GM23338 (cell line): ENCODE measurements around the gene SLC25A48. TPM values are rescaled to one million over a fixed set of nuclear protein-coding genes. Genes with fewer than 3 reads are reported as not detected.

Experiments
- ATAC-seq: fragments of 200-7000 bp; cut with Tn5 transposase; 3 replicates; pipeline ENCODE4 v1.9.1; 2020
- DNase-seq: peaks from one replicate; pipeline ENCODE4 v3.0.0-alpha.2; 2015; ENCODE audit warnings: low spot score
- H2AFZ ChIP-seq: fragments of 200-600 bp; sonication (generic); 2 replicates; pipeline ENCODE4 v1.8.0; 2016; ENCODE audit warnings: antibody characterized with exemption, mild to moderate bottlenecking, moderate library complexity
- H3F3A ChIP-seq: fragments of 200-600 bp; sonication (generic); replicated peaks from 2 replicates; pipeline ENCODE4 v1.8.0; 2017; ENCODE audit warnings: antibody characterized with exemption, mixed run types, low read depth
- H3K27ac ChIP-seq: fragments of 200-600 bp; sonication (generic); 2 replicates; pipeline ENCODE4 v1.6.1; 2016; ENCODE audit warnings: low read depth
- H3K27me3 ChIP-seq: fragments of 200-600 bp; sonication (generic); 2 replicates; pipeline ENCODE4 v1.8.0; 2016; ENCODE audit warnings: mild to moderate bottlenecking, mixed run types, moderate library complexity; ENCODE audit not compliant: insufficient read depth
- H3K36me3 ChIP-seq: fragments of 200-600 bp; sonication (generic); 2 replicates; pipeline ENCODE4 v1.8.0; 2016; ENCODE audit warnings: mild to moderate bottlenecking; ENCODE audit not compliant: insufficient read depth
- H3K4me1 ChIP-seq: fragments of 200-600 bp; sonication (generic); 2 replicates; pipeline ENCODE4 v1.8.0; 2016; ENCODE audit warnings: mild to moderate bottlenecking, moderate library complexity; ENCODE audit not compliant: insufficient read depth
- H3K4me2 ChIP-seq: fragments of 200-600 bp; sonication (generic); 2 replicates; pipeline ENCODE4 v1.7.1; 2017; ENCODE audit warnings: mixed run types
- H3K4me3 ChIP-seq: fragments of 200-600 bp; sonication (generic); 2 replicates; pipeline ENCODE4 v1.6.1; 2016; ENCODE audit warnings: mixed run types
- H3K79me2 ChIP-seq: fragments of 200-600 bp; sonication (generic); replicated peaks from 2 replicates; pipeline ENCODE4 v1.8.0; 2017; ENCODE audit warnings: mild to moderate bottlenecking; ENCODE audit not compliant: insufficient read depth
- H3K9me2 ChIP-seq: fragments of 200-600 bp; sonication (generic); 2 replicates; pipeline ENCODE4 v1.8.0; 2017; ENCODE audit not compliant: insufficient read depth
- H4K20me1 ChIP-seq: fragments of 200-600 bp; sonication (generic); replicated peaks from 2 replicates; pipeline ENCODE4 v1.8.0; 2017; ENCODE audit warnings: mild to moderate bottlenecking; ENCODE audit not compliant: insufficient read depth
- H3K27ac Mint-ChIP-seq: 2 replicates; pipeline ENCODE4 v1.8.0; 2020; ENCODE audit warnings: inconsistent platforms, mild to moderate bottlenecking, moderate library complexity, mixed read lengths
- H3K27me3 Mint-ChIP-seq: 3 replicates; pipeline ENCODE4 v1.8.0; 2022; ENCODE audit warnings: low read depth, mild to moderate bottlenecking, moderate library complexity, mixed read lengths, inconsistent platforms; ENCODE audit not compliant: insufficient read depth, poor library complexity
- H3K36me3 Mint-ChIP-seq: 3 replicates; pipeline ENCODE4 v1.8.0; 2021; ENCODE audit warnings: low read depth, mild to moderate bottlenecking, inconsistent platforms, moderate library complexity, mixed read lengths
- H3K4me1 Mint-ChIP-seq: 3 replicates; pipeline ENCODE4 v1.8.0; 2020; ENCODE audit warnings: mild to moderate bottlenecking, inconsistent platforms, mixed read lengths
- H3K4me3 Mint-ChIP-seq: 3 replicates; pipeline ENCODE4 v1.8.0; 2021; ENCODE audit warnings: moderate library complexity, mild to moderate bottlenecking, inconsistent platforms, mixed read lengths
- H3K9me3 Mint-ChIP-seq: 3 replicates; pipeline ENCODE4 v1.8.0; 2020; ENCODE audit warnings: moderate library complexity, mild to moderate bottlenecking, inconsistent platforms, mixed read lengths
- CREB1 ChIP-seq: fragments of 250-450 bp; sonication (Bioruptor Pico); IDR thresholded peaks from 2 replicates; pipeline ENCODE4 v1.5.0; 2020; ENCODE audit warnings: low read depth, mild to moderate bottlenecking, moderate library complexity
- CTCF ChIP-seq, 2 experiments: fragments of 200-600 bp in 1 of 2; sonication (generic) in 1 of 2; conservative IDR thresholded peaks; 2 replicates each; pipeline versions ENCODE4 v1.5.1 to v1.6.1; 2016 to 2017; ENCODE audit warnings: antibody characterized with exemption in 2 of 2, low read depth in 2 of 2, mild to moderate bottlenecking in 2 of 2, moderate library complexity in 1 of 2
- ETS1 ChIP-seq: IDR thresholded peaks from 2 replicates; pipeline ENCODE4 v1.6.1; 2016; ENCODE audit warnings: antibody characterized with exemption
- EZH2 ChIP-seq: fragments of 200-600 bp; sonication (generic); IDR thresholded peaks from one replicate; pipeline ENCODE4 v1.8.0; 2017; ENCODE audit warnings: antibody characterized with exemption, mild to moderate bottlenecking, low read depth; ENCODE audit not compliant: unreplicated experiment
- EZH2phosphoT487 ChIP-seq: fragments of 200-600 bp; sonication (generic); IDR thresholded peaks from one replicate; pipeline ENCODE4 v1.8.1; 2018; ENCODE audit warnings: antibody characterized with exemption; ENCODE audit not compliant: unreplicated experiment
- JUNB ChIP-seq: IDR thresholded peaks from one replicate; pipeline ENCODE4 v1.6.1; 2016; ENCODE audit warnings: antibody characterized with exemption; ENCODE audit not compliant: unreplicated experiment
- NANOG ChIP-seq: IDR thresholded peaks from 2 replicates; pipeline ENCODE4 v1.6.1; 2016; ENCODE audit warnings: antibody characterized with exemption, borderline replicate concordance
- POLR2AphosphoS5 ChIP-seq: IDR thresholded peaks from 2 replicates; pipeline ENCODE4 v1.6.1; 2016; ENCODE audit warnings: antibody characterized with exemption, low read depth
- REST ChIP-seq: IDR thresholded peaks from one replicate; pipeline ENCODE4 v1.6.1; 2018; ENCODE audit warnings: antibody characterized with exemption; ENCODE audit not compliant: unreplicated experiment
- STAT1 ChIP-seq: IDR thresholded peaks from one replicate; pipeline ENCODE4 v1.6.1; 2016; ENCODE audit warnings: antibody characterized with exemption; ENCODE audit not compliant: unreplicated experiment
- ZNF114 ChIP-seq: fragments of 250-450 bp; sonication (Bioruptor Pico); IDR thresholded peaks from 2 replicates; pipeline ENCODE4 v1.5.0; 2020; ENCODE audit warnings: mild to moderate bottlenecking, moderate library complexity
- ZNF331 ChIP-seq: fragments of 250-450 bp; sonication (Bioruptor Pico); IDR thresholded peaks from 2 replicates; pipeline ENCODE4 v1.5.0; 2020; ENCODE audit warnings: low read depth, mild to moderate bottlenecking, moderate library complexity
- ZNF462 ChIP-seq: fragments of 250-450 bp; sonication (Bioruptor Pico); IDR thresholded peaks from 2 replicates; pipeline ENCODE4 v1.5.0; 2020; ENCODE audit warnings: mild to moderate bottlenecking, moderate library complexity
- polyA plus RNA-seq: library from polyadenylated mRNA; unstranded; fragments of >200 nt; fragmentation: Nextera tagmentation; extraction: Ambion mirVana; gene quantifications from 2 replicates; pipeline ENCODE4 v1.2.1, GENCODE V29; 2016
- total RNA-seq: library from RNA; depleted of rRNA; stranded (reverse); fragments of >200 nt; shearing (Covaris generic); gene quantifications from 2 replicates; pipeline ENCODE4 v1.2.3, GENCODE V29; 2014

The SLC25A48 gene
- total and polyA plus RNA-seq, 2 experiments from 2014 or later: 1.1 to 1.5 TPM

- peaks cover 48% of the 10 kb centered on the region for H3K27me3 ChIP-seq
- H3K9me2 ChIP-seq: peaks cover 3% of the 10 kb centered on the region; the same call in 1 of the 2 replicates
- no peaks in the 10 kb centered on the region; the same call in 1 of the 2 replicates for H3K4me1 ChIP-seq
- no peaks in the 10 kb centered on the region for H4K20me1 ChIP-seq
- H3K36me3 ChIP-seq: no peaks in the 10 kb centered on the region
- ATAC-seq: no peak
- no peaks in the 10 kb centered on the region for H3K79me2 ChIP-seq
- Mint-ChIP-seq H3K36me3 (peaks cover 12% of the 10 kb centered on the region; the same call in 2 of the 3 replicates), H3K9me3 (peaks cover 25% of the 10 kb centered on the region), H3K27me3 (peaks cover 46% of the 10 kb centered on the region), H3K27ac (no peak overlapping the region), H3K4me1 (0 out of 3 replicates have a peak, but pooled peaks cover 4% of the 10 kb centered on the region), H3K4me3 (peak overlapping the region; percentile 40; the same call in 1 of the 3 replicates)
- H3K4me2 ChIP-seq: peak overlapping the region; percentile 91
- no peak for DNase-seq
- TF ChIP-seq CTCF (conservative IDR thresholded peaks at IDR 0.05; ENCODE audit: low read depth in 2 of 2) (no peak), ZNF331 (CRISPR knock-in tag) (no peak), EZH2 (no peak), NANOG (no peak), JUNB (no peak), ZNF114 (CRISPR knock-in tag) (no peak), POLR2AphosphoS5 (no peak), STAT1 (no peak), EZH2phosphoT487 (no peak), ETS1 (no peak), REST (no peak), ZNF462 (CRISPR knock-in tag) (no peak), CREB1 (CRISPR knock-in tag) (no peak)
- no peak overlapping the region for H3K27ac ChIP-seq
- peak overlapping the region; percentile 88 for H3K4me3 ChIP-seq
- H3F3A ChIP-seq: no peaks in the 10 kb centered on the region
- no peak overlapping the region; the same call in 1 of the 2 replicates for H2AFZ ChIP-seq
Observed at GRCh38 chr5:135835766-135836165, 1.3 kb downstream of the SLC25A48 start.
